GM19467 (cell line): Measurements from ENCODE around the gene AP1S3.

Source experiments
- ATAC-seq: cut with Tn5 transposase; IDR thresholded peaks from one replicate; pipeline ENCODE4 v1.9.1; 2021; ENCODE audit warnings: mild to moderate bottlenecking, moderate library complexity; ENCODE audit not compliant: unreplicated experiment

The AP1S3 gene

DNA sequence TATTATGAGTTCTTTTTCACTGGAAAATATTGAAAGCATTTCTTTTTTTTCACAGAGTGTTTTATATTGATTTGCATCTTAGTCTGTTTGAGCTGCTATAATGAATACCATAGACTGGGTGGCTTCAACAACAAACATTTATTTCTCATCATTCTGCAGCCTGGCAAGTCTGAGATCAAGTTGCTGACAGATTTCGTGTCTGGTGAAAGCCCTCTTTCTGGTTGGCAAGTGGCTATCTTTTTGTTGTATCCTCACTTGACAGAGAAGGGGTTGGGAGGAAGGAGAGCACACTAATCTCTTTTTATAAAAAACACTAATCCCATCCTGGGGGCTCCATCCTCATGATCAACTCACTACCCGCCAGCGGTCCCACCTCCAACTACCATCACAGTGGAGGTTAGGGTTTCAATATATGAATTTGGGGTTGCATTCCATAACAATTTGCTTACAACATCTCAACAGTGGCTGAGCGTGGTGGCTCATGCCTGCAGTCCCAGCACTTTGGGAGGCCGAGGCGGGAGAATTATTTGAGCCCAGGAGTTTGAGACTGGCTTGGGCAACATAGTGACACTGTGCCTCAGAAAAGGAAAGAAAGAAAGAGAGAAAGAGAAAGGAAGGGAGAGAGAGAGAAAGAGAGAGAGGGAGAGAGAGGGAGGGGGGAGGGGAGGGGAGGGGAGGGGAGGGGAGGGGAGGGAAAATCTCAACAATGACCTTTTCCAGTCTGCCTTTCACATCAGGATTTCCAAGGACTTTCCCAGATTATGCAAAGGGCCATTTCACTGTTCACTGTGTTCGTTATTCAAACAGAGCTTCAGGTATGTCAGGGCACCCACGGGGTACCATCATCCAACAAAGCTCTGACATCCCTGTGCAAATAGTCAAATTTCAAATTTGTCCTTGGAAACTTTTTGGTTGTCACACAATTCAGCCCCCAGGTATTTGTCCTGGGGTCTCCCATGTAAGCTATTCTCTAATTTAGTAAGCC lies 111.1 kb downstream of the AP1S3 start:
- no peak for ATAC-seq

DNA sequence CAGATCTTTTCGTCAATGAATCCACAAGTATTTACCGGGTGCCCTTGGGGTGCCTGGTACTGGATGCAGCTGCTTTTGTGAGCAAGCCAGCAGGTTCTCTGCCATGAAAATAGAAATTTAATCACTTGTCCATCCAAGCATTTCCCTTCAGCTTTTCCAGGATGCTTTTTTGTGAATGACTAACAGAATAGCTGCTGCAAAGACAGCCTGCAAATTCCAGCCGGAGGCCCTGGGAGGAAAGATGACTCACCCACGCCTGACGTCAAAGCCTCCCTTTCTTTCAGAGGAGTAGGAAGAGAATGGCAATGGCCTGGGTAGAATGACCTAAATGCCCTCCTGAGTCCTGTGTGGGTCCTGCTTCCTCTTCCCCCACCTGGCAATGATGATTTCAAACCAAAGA lies 111.9 kb downstream of the AP1S3 start:
- ATAC-seq, result no peak

DNA sequence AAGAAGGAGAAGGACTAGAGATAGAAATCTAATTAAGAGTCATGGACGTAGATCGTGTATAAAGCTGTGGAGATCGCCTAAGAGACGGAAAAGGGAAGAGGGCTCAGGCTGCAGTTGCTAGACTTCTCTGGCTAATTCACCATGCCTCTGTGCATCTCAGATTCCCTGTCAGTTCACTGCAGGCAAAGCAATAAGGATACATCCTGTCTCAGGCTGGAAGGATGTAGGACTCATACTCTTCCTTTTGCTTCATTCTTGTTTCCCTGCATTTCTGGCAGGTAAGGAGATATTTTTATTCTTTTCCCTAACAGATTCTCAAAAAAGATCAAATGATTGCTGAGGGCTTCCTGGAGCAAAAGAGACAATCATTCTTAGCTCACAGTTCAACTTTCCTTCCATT lies 112.5 kb downstream of the AP1S3 start:
- no peak for ATAC-seq

DNA sequence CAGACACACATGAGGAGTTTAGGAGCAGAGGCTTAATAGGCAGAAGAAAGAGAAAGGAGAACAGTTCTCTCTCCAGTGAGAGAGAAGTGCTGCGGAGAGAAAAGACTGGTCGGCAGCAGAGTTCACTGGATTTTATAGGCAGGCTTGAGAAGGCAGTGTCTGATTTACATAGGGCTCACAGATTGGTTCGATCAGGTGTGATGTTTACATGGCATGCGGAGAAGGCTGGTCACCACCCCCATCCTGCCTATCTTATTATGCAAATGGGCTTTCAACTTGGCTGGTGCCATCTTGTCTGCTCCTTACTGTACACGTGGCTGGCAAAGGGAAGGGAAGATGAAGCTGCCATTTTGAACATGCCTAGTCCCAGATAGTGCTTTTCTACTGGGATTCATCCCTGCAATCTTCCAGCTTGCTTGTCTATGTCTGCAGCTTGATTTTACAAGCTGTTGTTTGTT lies 113.4 kb downstream of the AP1S3 start:
- ATAC-seq, result no peak

DNA sequence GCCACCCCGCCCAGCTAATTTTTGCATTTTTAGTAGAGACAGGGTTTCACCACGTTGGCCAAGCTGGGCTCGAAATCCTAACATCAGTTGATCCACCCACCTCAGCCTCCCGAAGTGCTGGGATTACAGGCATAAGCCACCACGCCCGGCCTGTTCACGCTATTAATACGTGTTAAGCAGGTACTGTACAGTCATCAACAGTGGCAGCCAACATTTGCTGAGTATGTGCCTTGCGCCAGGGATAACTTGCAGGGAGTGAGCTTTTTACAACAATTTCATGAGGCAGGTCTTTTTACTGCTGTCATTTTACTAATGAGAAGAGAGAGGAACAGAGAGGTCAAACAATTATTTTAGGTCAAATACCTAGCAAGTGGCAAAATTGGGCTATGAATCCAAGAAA lies 115.2 kb downstream of the AP1S3 start:
- ATAC-seq, result no peak

DNA sequence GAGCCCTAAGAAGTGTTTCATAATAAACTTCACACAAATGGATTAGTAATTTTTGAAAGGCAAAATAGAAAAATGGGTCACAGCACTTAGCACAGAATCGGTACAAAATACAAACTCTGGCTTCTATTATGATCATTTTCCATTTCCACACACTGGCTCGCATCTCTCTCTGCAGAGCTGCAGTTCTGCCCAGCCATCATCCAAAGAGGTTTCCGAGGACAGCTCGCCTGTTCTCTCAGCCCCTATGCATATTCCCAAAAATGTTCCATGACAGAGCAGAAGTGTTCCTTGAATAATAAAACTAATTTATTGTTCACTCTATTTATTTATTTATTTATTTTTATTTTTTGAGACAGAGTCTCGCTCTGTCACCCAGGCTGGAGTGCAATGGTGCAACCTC lies 115.6 kb downstream of the AP1S3 start:
- ATAC-seq, result no peak

DNA sequence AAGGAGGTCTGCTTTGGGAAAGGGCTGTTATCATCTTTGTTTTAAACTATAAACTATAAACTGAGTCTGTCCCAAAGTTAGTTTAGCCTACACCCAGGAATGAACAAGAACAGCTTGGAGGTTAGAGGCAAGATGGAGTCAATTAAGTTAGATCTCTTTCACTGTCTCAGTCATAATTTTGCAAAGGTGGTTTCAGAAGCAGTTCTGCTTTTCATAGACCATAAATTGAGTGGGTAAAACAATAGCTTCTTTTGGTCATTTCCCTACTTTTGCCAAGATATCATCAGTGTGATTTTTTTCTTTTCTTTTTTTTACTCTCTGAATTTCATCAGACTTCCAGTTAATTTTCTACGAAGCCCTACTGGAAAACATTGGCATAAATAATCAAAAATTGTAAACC lies 117.0 kb downstream of the AP1S3 start:
- no peak for ATAC-seq

DNA sequence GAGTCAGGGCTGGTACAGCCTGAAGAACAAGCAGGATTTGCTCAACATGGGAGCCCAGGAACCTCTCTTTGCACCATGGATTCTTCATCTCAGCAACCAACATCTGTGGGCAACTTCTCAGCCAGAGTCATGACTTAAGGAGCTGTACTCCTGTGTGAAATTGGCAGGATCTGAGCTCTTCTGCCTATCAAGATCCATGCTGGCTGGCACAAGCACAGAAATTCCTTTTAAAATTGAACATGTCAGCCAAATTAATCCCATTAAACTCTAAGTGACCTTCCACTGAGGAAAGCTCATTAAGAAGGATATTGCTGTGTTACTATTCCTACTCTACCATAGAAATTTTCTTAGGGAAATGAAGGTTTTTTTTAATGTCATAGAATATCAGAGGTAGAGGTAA lies 124.7 kb downstream of the AP1S3 start:
- no peak for ATAC-seq

DNA sequence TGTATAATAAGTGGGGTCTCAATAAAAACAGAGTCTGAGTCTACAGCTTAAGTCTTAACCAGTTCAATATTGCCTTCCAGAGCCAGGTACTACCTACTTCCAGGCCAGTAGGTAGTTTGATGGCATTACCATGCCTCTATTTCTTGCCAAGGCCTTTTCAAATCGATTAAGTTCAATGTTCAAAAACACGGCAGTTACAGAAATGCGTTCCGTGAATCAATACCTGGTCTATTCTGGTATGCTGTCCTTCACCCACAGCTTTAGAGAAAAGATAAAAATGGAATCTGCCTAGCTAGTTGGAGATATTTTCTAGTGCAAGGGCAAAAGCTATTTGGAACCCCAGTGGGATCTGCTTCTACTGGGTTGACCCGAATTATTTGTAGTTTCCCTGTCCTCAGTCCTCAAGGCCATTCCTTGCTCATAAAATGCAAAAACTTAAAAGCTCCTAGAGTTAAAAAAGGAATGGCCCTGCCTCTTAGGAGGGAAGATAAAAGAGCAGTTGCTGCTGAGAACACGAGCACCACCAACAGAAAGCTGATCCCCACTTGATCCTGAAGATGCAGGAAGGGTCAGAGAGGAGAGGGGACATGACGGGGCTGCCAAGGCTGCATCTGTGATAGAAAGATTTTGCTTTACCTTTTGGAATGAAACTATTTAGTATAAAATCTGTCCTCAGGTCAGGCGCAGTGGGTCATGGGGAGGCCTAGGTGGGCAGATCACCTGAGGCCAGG lies 125.6 kb downstream of the AP1S3 start:
- ATAC-seq, result no peak
